Fibroblast of villous mesenchyme (primary cell): Measurements from ENCODE around the gene MRGPRE. TPM values are rescaled to one million over a fixed set of nuclear protein-coding genes. Genes with fewer than 3 reads are reported as not detected.

ENCODE experiments used
- DNase-seq: peaks from one replicate; pipeline ENCODE4 v3.0.0-alpha.2; 2010; ENCODE audit warnings: low read depth
- H3K4me3 ChIP-seq: 2 replicates; pipeline ENCODE4 v1.5.1; 2011; ENCODE audit warnings: low read depth, mild to moderate bottlenecking, low read length
- total RNA-seq: library from RNA; depleted of rRNA; stranded (reverse); fragments of >200 nt; gene quantifications from 2 replicates; pipeline ENCODE4 v1.2.3, GENCODE V29; 2012
- TF ChIP-seq, protein P1 (sequence below): IDR thresholded peaks from 2 replicates; pipeline ENCODE4 v1.5.1; 2012; ENCODE audit warnings: low read depth, mild to moderate bottlenecking, low read length; ENCODE audit not compliant: insufficient read depth

MRGPRE gene
- total RNA-seq, 1 donor, result not detected

DNA sequence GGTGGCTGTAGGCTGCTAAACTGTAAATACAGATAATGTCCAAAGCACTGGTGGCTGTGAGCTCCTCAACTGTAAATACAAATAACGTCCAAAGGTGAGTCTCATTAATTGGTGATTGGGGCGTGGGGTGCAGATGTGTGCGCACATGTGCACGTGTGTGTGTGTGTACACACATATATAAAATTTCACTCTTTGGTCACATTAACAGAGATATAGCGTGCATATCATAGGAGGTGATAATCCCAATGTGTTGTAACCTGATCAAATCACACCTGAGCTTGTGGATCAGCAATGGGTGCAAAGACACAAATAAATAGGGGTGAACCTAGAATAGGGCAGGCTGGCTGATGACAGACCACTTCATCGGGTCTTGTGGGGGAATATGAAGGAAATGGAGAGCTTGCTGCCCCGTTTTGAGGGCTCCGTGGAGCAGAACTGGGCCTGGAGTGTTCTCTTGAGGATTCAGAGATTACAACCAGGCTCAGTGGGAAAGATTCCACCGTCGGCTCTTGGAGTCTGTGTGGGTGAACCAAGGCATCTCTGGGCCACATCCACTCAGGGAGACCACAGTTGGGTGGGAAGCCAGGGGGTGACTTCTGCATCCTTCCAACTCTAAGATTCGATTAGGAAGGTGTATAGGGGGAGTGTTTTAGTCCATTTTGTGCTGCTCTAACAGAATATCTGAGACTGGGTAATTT is 42.2 kb downstream of the MRGPRE start:
- no peak for DNase-seq
- no peak overlapping the region for H3K4me3 ChIP-seq
- TF ChIP-seq, protein P1, sequence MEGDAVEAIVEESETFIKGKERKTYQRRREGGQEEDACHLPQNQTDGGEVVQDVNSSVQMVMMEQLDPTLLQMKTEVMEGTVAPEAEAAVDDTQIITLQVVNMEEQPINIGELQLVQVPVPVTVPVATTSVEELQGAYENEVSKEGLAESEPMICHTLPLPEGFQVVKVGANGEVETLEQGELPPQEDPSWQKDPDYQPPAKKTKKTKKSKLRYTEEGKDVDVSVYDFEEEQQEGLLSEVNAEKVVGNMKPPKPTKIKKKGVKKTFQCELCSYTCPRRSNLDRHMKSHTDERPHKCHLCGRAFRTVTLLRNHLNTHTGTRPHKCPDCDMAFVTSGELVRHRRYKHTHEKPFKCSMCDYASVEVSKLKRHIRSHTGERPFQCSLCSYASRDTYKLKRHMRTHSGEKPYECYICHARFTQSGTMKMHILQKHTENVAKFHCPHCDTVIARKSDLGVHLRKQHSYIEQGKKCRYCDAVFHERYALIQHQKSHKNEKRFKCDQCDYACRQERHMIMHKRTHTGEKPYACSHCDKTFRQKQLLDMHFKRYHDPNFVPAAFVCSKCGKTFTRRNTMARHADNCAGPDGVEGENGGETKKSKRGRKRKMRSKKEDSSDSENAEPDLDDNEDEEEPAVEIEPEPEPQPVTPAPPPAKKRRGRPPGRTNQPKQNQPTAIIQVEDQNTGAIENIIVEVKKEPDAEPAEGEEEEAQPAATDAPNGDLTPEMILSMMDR, result no peak

DNA sequence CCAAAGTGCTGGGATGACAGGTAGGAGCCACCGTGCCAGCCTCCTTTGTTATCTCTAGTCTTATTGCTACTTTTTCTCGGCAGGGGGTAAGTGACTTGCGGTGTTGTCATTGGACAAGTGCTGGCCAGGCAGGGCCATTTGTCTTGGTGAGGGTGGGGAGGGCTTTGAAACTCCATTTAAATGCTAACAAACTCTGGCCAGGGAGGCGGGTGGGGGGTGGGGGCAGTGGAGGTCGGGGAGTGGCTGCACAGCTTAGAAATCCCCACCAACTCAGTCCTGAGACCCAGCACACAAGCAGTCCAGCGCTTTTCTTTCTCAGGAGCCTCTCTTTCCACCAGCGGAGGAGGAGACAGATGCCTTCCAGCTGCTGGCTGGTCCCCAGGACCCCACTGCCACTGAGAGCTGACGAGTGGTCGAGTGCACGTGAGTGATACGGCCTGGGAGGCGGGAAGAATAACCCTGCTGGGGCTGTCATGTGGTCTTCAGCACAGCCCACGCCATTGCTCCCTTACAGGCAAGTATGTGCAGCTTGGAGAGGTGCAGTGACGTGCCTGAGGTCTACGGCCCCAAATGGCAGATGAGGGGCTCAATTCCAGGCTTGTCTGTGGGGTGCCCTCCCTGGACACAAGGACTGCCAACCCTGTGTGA is 42.9 kb downstream of the MRGPRE start:
- no peak overlapping the region for H3K4me3 ChIP-seq
- no peak for DNase-seq
- TF ChIP-seq, protein P1, result no peak

DNA sequence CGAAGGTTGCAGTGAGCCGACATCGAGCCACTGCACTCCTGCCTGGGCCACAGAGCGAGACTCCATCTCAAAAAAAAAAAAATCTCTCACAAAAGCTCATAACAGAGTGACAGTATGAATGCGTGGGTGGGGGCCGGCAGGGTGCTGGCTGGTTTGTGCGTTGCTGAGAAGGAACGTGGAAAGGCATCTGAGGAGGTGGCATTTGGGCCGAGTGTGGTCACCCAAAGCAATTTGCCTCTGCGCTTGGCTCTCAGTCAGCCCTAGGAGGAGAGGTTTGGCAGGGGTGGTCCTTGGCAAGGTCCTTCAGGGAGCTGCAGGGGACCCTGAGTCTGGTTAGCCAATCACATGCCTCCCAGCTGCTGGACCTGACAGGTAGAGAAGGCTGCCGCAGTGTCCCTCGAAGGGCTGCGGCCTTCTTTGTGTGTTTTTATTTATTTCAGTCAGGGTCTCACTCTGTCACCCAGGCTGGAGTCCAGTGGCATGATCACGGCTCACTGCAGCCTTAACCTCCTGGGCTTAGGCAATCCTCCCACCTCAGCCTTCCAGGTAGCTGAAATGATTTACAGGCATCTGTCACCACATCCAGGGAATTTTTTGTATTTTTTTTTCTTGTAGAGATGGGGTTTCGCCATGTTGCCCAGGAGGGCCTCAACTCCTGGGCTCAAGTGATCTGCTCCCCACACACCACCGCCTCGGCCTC is 43.6 kb downstream of the MRGPRE start:
- DNase-seq, result no peak
- TF ChIP-seq, protein P1, result no peak
- H3K4me3 ChIP-seq, result no peak overlapping the region

DNA sequence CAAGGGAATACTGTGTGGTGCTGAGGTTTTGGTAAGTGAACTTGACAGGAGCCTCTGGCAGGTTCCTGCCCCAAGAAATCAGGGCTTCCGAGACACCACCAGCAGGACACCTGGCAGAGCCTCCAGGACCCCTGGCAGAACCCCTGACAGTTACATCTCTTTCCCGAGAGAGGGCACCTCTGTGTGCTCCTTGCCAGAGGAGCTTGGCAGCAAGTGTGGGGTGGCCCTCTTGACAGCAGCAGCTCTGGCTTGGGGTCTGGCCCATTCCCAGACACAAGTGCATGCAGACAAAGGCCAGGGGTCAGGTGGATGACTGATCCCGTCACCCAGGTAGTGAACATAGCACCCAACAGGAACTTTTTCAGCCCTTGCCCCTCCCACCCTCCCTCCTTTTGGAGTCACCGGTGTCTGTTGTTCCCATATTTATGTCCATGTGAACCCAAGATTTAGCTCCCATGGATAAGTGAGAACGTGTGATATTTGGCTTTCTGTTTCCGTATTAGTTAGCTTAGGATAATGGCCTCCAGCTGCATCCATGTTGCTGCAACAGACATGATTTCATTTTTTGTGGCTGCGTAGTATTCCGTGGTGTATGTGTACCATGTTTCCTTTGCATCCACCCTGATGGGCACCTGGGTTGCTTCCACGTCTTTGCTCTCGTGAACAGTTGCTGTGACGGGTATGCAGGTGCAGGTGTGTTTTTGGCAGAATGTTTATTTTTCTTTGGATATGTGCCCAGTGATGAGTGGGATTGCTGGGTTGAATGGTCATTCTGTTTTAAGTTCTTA is 45.9 kb downstream of the MRGPRE start:
- H3K4me3 ChIP-seq, result no peak overlapping the region
- TF ChIP-seq, protein P1, result no peak

DNA sequence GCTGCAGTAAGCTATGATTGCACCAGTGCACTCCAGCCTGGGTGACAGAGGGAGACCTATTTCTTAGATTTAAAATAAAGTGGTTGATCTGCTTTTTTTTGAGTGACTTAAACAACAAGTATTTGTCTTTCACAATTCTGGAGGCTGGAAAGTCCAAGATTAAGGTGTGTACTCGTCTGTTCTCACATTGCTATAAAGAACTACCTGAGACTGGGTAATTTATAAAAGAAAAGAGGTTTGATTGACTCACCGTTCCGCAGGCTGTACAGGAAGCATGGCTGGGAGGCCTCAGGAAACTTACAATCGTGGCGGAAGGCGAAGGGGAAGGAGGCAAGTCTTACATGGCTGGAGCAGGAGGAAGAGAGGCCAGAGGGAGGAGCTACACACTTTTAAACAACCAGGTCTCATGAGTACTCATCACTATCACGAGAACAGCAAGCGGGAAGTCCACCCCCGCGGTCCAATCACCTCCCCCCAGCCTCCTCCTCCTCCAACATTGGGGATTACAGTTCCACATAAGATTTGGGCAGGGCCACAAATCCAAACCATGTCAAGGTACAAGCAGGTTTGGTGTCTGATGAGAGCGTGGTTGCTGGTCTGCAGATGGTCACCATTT is 47.4 kb downstream of the MRGPRE start:
- no peak overlapping the region for H3K4me3 ChIP-seq
- no peak for DNase-seq
- TF ChIP-seq, protein P1, result no peak

More for the DNA sequence above, 45.9 kb downstream of the MRGPRE start:
- DNase-seq, result no peak

DNA sequence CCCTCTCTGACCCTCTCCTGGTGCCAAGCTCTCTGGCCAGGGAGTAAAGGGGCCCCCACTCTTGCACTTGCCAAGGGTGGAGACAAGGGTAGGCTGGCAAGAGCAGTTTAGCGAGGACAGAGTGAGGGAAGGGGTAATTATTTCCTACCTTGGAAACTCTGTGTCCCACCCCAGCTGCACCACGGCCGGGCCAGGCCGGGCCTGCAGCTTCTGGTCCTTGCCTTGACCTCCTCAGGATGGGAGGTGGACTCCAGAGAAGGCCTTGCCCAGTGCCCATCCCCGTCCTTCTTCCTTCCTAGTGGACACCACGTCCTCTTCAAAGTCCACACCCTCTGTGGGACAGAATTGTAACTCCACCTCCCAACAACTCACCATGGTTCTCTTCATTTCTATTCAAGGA is 48.7 kb downstream of the MRGPRE start:
- H3K4me3 ChIP-seq, result no peak overlapping the region
- TF ChIP-seq, protein P1, result no peak
- no peak for DNase-seq
